ENCODE data around the gene NRTN. TPM values are rescaled to one million over a fixed set of nuclear protein-coding genes. Genes with fewer than 3 reads are reported as not detected.

NRTN gene
- total and polyA plus RNA-seq, 2 of the 13 experiments (the other 11 are each of a cell fraction or from before 2014, with no cell fraction given), result 4.1 to 5.3 TPM

DNA sequence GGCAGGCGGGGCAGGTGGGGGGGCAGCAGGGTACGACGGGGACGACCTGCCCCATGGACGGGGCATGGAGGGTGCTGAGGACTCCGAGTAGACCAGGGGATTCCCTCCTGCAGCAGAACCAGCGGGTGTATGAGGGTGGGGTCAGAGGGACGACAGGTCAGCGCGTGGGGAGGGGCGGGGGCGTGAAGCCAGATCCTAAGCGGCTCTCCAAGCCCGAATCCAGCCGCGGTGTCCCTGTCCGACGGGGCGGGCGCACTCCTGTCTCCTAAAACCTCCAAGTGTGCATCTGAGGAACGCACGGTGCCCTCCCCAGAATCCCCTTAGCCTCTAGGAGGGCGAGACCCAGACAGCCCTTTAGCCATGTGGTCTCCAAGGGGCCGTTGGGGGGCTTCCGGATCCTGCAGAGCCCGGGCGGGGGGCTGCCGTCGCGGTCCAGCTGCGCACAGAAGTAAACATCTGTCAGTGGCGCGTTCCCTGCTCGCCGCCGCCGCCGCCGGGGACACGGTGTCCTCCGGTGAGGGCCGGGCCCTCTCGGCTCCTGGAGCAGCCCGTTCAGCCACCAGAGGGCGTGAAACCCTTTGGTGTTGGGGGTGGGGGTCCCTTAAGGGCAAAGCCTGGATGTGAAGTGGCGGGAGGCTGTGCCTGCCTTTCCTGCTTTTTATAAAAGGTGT, 730 bp downstream of the NRTN start (continued):
- no peak for TF ChIP-seq NAIF1 (CRISPR knock-in tag; IDR thresholded peaks at IDR 0.05; ENCODE audit: borderline replicate concordance)
- TF ChIP-seq DPF2 (CRISPR knock-in tag; IDR thresholded peaks at IDR 0.05; ENCODE audit: borderline replicate concordance, low read depth), result no peak
- no peak for TF ChIP-seq SMAD1 (CRISPR knock-in tag; IDR thresholded peaks at IDR 0.05; ENCODE audit: borderline replicate concordance, low read depth)
- TF ChIP-seq ZZZ3 (CRISPR knock-in tag; IDR thresholded peaks at IDR 0.05; ENCODE audit: borderline replicate concordance), result no peak
- TF ChIP-seq, protein P1, sequence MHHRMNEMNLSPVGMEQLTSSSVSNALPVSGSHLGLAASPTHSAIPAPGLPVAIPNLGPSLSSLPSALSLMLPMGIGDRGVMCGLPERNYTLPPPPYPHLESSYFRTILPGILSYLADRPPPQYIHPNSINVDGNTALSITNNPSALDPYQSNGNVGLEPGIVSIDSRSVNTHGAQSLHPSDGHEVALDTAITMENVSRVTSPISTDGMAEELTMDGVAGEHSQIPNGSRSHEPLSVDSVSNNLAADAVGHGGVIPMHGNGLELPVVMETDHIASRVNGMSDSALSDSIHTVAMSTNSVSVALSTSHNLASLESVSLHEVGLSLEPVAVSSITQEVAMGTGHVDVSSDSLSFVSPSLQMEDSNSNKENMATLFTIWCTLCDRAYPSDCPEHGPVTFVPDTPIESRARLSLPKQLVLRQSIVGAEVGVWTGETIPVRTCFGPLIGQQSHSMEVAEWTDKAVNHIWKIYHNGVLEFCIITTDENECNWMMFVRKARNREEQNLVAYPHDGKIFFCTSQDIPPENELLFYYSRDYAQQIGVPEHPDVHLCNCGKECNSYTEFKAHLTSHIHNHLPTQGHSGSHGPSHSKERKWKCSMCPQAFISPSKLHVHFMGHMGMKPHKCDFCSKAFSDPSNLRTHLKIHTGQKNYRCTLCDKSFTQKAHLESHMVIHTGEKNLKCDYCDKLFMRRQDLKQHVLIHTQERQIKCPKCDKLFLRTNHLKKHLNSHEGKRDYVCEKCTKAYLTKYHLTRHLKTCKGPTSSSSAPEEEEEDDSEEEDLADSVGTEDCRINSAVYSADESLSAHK (CRISPR knock-in tag; IDR thresholded peaks at IDR 0.05; ENCODE audit: borderline replicate concordance), result no peak
- TF ChIP-seq ZNF451 (CRISPR knock-in tag; IDR thresholded peaks at IDR 0.05), result no peak
- no peak for TF ChIP-seq SATB2 (CRISPR knock-in tag; IDR thresholded peaks at IDR 0.05)
- no peak for TF ChIP-seq KLF9 (CRISPR knock-in tag; IDR thresholded peaks at IDR 0.05; ENCODE audit: low read depth)
- no peak for TF ChIP-seq XBP1 (CRISPR knock-in tag; IDR thresholded peaks at IDR 0.05)
- TF ChIP-seq U2AF1 (optimal IDR thresholded peaks at IDR 0.05; ENCODE audit: low read depth, low read length), result no peak
- TF ChIP-seq, protein P2, sequence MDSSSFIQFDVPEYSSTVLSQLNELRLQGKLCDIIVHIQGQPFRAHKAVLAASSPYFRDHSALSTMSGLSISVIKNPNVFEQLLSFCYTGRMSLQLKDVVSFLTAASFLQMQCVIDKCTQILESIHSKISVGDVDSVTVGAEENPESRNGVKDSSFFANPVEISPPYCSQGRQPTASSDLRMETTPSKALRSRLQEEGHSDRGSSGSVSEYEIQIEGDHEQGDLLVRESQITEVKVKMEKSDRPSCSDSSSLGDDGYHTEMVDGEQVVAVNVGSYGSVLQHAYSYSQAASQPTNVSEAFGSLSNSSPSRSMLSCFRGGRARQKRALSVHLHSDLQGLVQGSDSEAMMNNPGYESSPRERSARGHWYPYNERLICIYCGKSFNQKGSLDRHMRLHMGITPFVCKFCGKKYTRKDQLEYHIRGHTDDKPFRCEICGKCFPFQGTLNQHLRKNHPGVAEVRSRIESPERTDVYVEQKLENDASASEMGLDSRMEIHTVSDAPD (CRISPR knock-in tag; IDR thresholded peaks at IDR 0.05), result no peak
- no peak for TF ChIP-seq ZNF446 (CRISPR knock-in tag; IDR thresholded peaks at IDR 0.05)
- TF ChIP-seq SNRNP70 (IDR thresholded peaks at IDR 0.05; ENCODE audit: low read depth, low read length), result no peak
- no peak for TF ChIP-seq NFKBIZ (CRISPR knock-in tag; IDR thresholded peaks at IDR 0.05)
- TF ChIP-seq, protein P3, sequence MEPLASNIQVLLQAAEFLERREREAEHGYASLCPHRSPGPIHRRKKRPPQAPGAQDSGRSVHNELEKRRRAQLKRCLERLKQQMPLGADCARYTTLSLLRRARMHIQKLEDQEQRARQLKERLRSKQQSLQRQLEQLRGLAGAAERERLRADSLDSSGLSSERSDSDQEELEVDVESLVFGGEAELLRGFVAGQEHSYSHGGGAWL (CRISPR knock-in tag; IDR thresholded peaks at IDR 0.05), result 0 out of 2 replicates have a peak, but pooled peaks have one; percentile 32
- TF ChIP-seq ZBTB1 (CRISPR knock-in tag; IDR thresholded peaks at IDR 0.05; ENCODE audit: borderline replicate concordance), result no peak
- TF ChIP-seq, protein P4, sequence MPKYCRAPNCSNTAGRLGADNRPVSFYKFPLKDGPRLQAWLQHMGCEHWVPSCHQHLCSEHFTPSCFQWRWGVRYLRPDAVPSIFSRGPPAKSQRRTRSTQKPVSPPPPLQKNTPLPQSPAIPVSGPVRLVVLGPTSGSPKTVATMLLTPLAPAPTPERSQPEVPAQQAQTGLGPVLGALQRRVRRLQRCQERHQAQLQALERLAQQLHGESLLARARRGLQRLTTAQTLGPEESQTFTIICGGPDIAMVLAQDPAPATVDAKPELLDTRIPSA (CRISPR knock-in tag; IDR thresholded peaks at IDR 0.05; ENCODE audit: borderline replicate concordance), result no peak
- no peak for TF ChIP-seq ZNF567 (CRISPR knock-in tag; IDR thresholded peaks at IDR 0.05; ENCODE audit: borderline replicate concordance)
- TF ChIP-seq ZNF24 (IDR thresholded peaks at IDR 0.05), result no peak
- TF ChIP-seq ZNF761 (CRISPR knock-in tag; conservative IDR thresholded peaks at IDR 0.05), result no peak
- TF ChIP-seq, protein P5, sequence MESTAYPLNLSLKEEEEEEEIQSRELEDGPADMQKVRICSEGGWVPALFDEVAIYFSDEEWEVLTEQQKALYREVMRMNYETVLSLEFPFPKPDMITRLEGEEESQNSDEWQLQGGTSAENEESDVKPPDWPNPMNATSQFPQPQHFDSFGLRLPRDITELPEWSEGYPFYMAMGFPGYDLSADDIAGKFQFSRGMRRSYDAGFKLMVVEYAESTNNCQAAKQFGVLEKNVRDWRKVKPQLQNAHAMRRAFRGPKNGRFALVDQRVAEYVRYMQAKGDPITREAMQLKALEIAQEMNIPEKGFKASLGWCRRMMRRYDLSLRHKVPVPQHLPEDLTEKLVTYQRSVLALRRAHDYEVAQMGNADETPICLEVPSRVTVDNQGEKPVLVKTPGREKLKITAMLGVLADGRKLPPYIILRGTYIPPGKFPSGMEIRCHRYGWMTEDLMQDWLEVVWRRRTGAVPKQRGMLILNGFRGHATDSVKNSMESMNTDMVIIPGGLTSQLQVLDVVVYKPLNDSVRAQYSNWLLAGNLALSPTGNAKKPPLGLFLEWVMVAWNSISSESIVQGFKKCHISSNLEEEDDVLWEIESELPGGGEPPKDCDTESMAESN (CRISPR knock-in tag; conservative IDR thresholded peaks at IDR 0.05), result peak; percentile 61
- no peak for TF ChIP-seq ZNF20 (CRISPR knock-in tag; IDR thresholded peaks at IDR 0.05)
- no peak for TF ChIP-seq POLR2AphosphoS2 (IDR thresholded peaks at IDR 0.05; ENCODE audit: low read depth, low read length)
- no peak for TF ChIP-seq TGIF2 (CRISPR knock-in tag; IDR thresholded peaks at IDR 0.05)
- TF ChIP-seq ZNF282 (IDR thresholded peaks at IDR 0.05; ENCODE audit: partially characterized antibody), result no peak
